Upper lobe of left lung (tissue), 6 donors: ENCODE results near the gene SGSH. TPM values are rescaled to one million over a fixed set of nuclear protein-coding genes. Genes with fewer than 3 reads are reported as not detected.
A peak's percentile ranks its signal among the peaks of the same experiment; 100 is the strongest.

Experiments
- ATAC-seq, 2 donors: fragments of 200-7000 bp; cut with Tn5 transposase; one replicate each; pipeline ENCODE4 v1.9.1; 2022; ENCODE audit warnings: mild to moderate bottlenecking in 2 of 2, moderate library complexity in 2 of 2; ENCODE audit not compliant: low FRiP score in 2 of 2
- DNase-seq, 2 donors: peaks; one replicate each; pipeline ENCODE4 v3.0.0-alpha.2; 2019 to 2020
- H3K27ac ChIP-seq, 4 donors: fragments of 200-600 bp; sonication (generic); one replicate each; pipeline ENCODE4 v1.5.1; 2016 to 2019
- H3K27me3 ChIP-seq, 4 donors: fragments of 200-600 bp; sonication (generic); one replicate each; pipeline ENCODE4 v1.5.1; 2017 to 2019
- H3K36me3 ChIP-seq, 4 donors: fragments of 200-600 bp; sonication (generic); one replicate each; pipeline ENCODE4 v1.5.1; 2016 to 2019
- H3K4me1 ChIP-seq, 4 donors: fragments of 200-600 bp; sonication (generic); one replicate each; pipeline ENCODE4 v1.5.1; 2018 to 2019
- H3K4me3 ChIP-seq, 4 donors: fragments of 200-600 bp; sonication (generic); one replicate each; pipeline ENCODE4 v1.5.1; 2017 to 2019; ENCODE audit warnings: mild to moderate bottlenecking in 2 of 4, moderate library complexity in 1 of 4
- H3K9me3 ChIP-seq, 4 donors: fragments of 200-600 bp; sonication (generic); one replicate each; pipeline ENCODE4 v1.5.1; 2018 to 2019
- EP300 ChIP-seq, 4 donors: sonication (generic); formaldehyde crosslinking; IDR thresholded peaks; one replicate each; pipeline ENCODE4 v1.5.1; 2017; ENCODE audit warnings: antibody characterized with exemption in 4 of 4, control low read depth in 2 of 4
- POLR2A ChIP-seq, 4 donors: fragments of 450-650 bp; IDR thresholded peaks; one replicate each; pipeline ENCODE4 v1.5.1; 2016 to 2017; ENCODE audit warnings: antibody characterized with exemption in 4 of 4, mild to moderate bottlenecking in 2 of 4
- POLR2AphosphoS5 ChIP-seq, 2 donors: sonication (generic); formaldehyde crosslinking; IDR thresholded peaks; one replicate each; pipeline ENCODE4 v1.5.1; 2017; ENCODE audit warnings: antibody characterized with exemption in 2 of 2
- WGBS, 2 donors: methylation state at CpG; one replicate each; pipeline ENCODE4 v1.1.5; 2017 to 2018; 5-methylcytosine and 5-hydroxymethylcytosine counted together
- total RNA-seq, 6 donors: library from RNA; depleted of rRNA in 4 of 6; stranded (reverse); fragments of >200 nt in 4 of 6; gene quantifications; one replicate each; pipeline versions ENCODE4 v1.1.0 to v1.2.1, GENCODE V29; 2016 to 2021
- TF ChIP-seq, protein P1 (sequence below), 6 experiments: fragments of 450-650 bp in 4 of 6; fragments of 200-600 bp in 2 of 6; sonication (generic) in 2 of 6; IDR thresholded peaks; one replicate each; pipeline ENCODE4 v1.5.1; 2016 to 2019; ENCODE audit warnings: antibody characterized with exemption in 6 of 6
- donor health status: DM: no; HTN: no; CAD: no; lungs with moderate emphysema.
- donor health status: DM: no; HTN: yes; CAD: no; lungs with severe emphysema.

SGSH gene
- 100 to 1,000 TPM in 2 of 6 donors, 10 to 100 TPM in 4; 36.3 to 264 (median 65.0) TPM for total RNA-seq

DNA sequence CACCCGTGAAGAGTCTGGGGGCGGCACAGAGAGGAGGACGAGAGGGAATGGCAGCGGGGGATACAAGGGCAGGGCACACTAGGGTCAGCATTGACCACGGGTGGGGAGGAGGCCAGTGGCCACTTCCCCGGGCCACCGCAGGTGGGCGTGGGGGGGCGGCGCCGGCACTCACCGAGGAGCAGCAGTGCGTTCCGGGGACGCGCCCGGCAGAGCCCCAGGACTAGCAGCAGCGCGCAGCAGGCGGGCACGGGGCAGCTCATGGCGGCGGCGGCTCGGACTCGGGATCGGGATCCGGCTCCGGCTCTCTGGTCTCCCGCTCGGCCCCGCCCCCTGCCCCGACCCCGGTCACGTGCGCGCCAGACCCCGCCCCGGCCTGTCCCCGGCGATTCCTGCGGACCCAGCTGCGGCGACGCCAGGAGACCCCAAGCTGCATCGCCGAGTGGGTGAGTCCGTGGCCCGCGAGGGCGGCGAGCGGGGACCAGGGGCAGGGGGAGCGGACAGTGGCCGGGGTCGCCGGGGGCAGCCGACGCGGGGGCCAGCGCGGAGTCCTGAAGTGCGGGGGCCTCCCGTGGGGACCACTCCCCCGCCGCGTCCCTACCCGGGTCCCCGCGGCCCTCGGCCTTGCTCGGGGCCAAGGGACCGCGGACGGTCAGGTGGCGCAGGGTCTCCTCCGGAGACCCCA lies at the start of gene SGSH, which contains the start of gene SLC26A11:
Gene SGSH, minus strand, starts transcription at position 280 of the 682 bp plus-strand sequence. Its CDS starts 20 bp downstream, at position 260.
Gene SLC26A11, plus strand, starts transcription at position 374 of the 682 bp plus-strand sequence. CDS start 1,134 bp downstream, outside the sequence.
- ATAC-seq (peak; percentile 71 to 94), DNase-seq (peak; percentile 87 to 97)
- WGBS, 2 donors: 0% methylated on average over 4 to 26 of the region's 77 CpGs
- peaks cover 17 to 41% (median 28%) of the 10 kb centered on the region in 4 donors for H3K4me1 ChIP-seq
- peaks cover 0 to 38% (median 13%) of the 10 kb centered on the region in 4 donors for H3K36me3 ChIP-seq
- peak within 1 kb of the TSS; percentile 69 to 93 (median 81) for H3K4me3 ChIP-seq
- peak within 1 kb of the TSS; percentile 87 to 94 (median 92) for H3K27ac ChIP-seq
- H3K9me3 ChIP-seq: no peaks in the 10 kb centered on the region
- no peaks in the 10 kb centered on the region for H3K27me3 ChIP-seq
- peak in 2 of 4 donors; percentile 53 to 75 for TF ChIP-seq POLR2A (IDR thresholded peaks at IDR 0.05)
- TF ChIP-seq POLR2AphosphoS5 (IDR thresholded peaks at IDR 0.05): peak; percentile 28 to 75
- TF ChIP-seq, protein P1, sequence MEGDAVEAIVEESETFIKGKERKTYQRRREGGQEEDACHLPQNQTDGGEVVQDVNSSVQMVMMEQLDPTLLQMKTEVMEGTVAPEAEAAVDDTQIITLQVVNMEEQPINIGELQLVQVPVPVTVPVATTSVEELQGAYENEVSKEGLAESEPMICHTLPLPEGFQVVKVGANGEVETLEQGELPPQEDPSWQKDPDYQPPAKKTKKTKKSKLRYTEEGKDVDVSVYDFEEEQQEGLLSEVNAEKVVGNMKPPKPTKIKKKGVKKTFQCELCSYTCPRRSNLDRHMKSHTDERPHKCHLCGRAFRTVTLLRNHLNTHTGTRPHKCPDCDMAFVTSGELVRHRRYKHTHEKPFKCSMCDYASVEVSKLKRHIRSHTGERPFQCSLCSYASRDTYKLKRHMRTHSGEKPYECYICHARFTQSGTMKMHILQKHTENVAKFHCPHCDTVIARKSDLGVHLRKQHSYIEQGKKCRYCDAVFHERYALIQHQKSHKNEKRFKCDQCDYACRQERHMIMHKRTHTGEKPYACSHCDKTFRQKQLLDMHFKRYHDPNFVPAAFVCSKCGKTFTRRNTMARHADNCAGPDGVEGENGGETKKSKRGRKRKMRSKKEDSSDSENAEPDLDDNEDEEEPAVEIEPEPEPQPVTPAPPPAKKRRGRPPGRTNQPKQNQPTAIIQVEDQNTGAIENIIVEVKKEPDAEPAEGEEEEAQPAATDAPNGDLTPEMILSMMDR (IDR thresholded peaks at IDR 0.05): peak in 2 of 6 experiments; percentile 8 to 38
- TF ChIP-seq EP300 (IDR thresholded peaks at IDR 0.05): no peak

DNA sequence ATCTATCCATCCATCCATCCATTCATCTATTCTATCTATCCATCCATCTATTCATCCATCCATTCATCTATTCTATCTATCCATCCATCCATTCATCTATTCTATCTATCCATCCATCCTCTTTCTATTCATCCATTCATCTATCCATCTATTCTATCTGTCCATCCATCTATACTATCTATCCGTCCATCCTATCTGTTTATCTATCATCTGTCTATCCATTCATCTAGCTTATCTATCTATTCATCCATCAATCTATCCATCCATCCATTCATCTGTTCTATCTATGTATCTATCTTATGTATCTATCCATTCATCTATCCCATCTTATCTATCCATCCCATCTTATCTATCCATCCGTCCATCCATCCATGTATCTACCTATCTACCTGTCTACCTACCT lies 49.3 kb upstream of the SGSH start:
- TF ChIP-seq, protein P1 (IDR thresholded peaks at IDR 0.05): no peak
- TF ChIP-seq EP300 (IDR thresholded peaks at IDR 0.05) (no peak), POLR2AphosphoS5 (IDR thresholded peaks at IDR 0.05) (no peak), POLR2A (IDR thresholded peaks at IDR 0.05) (no peak)
- no peaks in the 10 kb centered on the region for H3K9me3 ChIP-seq
- DNase-seq (no peak), ATAC-seq (no peak)
- peak overlapping the region in 1 of 4 donors; percentile 35 for H3K27ac ChIP-seq
- H3K27me3 ChIP-seq: no peaks in the 10 kb centered on the region
- H3K4me3 ChIP-seq: no peak overlapping the region
- H3K36me3 ChIP-seq: peaks cover 0 to 60% (median 32%) of the 10 kb centered on the region in 4 donors
- H3K4me1 ChIP-seq: peaks cover 20 to 46% (median 26%) of the 10 kb centered on the region in 4 donors
- WGBS, 2 donors: 43 to 92% methylated on average over 2 of the region's 2 CpGs

DNA sequence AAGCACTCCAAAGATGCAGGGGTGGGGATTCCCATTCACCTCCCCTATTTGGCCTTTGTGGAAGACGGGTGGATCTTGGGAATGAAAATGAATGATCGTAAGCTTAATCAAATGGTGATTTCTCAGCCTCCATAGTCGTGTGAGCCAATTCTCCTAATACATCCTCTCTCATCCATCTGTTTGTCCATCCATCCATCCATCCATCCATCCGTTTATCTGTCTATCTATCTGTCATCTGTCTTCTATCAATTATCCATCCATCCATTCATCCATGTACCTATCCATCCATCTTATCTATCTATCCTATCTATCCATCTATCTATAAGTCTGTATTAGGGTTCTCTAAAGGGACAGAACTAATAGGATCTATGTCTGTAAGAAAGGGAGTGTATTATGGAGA lies 48.3 kb upstream of the SGSH start:
- no peaks in the 10 kb centered on the region for H3K27me3 ChIP-seq
- 72 to 82% methylated on average over 4 of the region's 4 CpGs for WGBS, 2 donors
- TF ChIP-seq POLR2AphosphoS5 (IDR thresholded peaks at IDR 0.05): no peak
- TF ChIP-seq POLR2A (IDR thresholded peaks at IDR 0.05): no peak
- TF ChIP-seq, protein P1 (IDR thresholded peaks at IDR 0.05): no peak
- no peak for TF ChIP-seq EP300 (IDR thresholded peaks at IDR 0.05)
- no peaks in the 10 kb centered on the region for H3K9me3 ChIP-seq
- no peak for DNase-seq
- peaks cover 0 to 53% (median 24%) of the 10 kb centered on the region in 4 donors for H3K36me3 ChIP-seq
- H3K27ac ChIP-seq: peak overlapping the region in 1 of 4 donors; percentile 10
- ATAC-seq: no peak
- H3K4me3 ChIP-seq: no peak overlapping the region
- peaks cover 27 to 49% (median 29%) of the 10 kb centered on the region in 4 donors for H3K4me1 ChIP-seq

DNA sequence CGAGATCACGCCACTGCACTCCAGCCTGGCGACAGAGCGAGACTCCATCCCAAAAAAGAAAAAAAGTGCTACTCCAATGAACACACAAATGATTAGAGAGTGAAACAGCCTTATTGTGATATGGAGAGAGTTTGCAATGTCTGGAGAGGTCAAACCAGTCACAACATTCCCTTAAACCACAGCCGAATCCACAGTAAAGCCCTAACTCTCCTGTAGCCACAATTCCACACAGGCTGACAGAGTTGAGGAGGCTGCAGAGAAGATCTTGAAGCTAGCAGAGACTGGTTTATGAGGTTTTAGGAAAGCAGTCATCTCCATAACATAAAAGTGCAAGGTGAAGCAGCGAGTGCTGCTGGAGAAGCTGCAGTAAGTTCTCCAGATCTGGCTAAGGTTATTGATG lies 47.3 kb upstream of the SGSH start:
- H3K4me1 ChIP-seq: peaks cover 38 to 55% (median 39%) of the 10 kb centered on the region in 4 donors
- DNase-seq (no peak), ATAC-seq (no peak)
- WGBS, 2 donors: 94 to 98% methylated on average over 6 of the region's 6 CpGs
- H3K27ac ChIP-seq: no peak overlapping the region
- no peaks in the 10 kb centered on the region for H3K9me3 ChIP-seq
- no peaks in the 10 kb centered on the region for H3K27me3 ChIP-seq
- H3K4me3 ChIP-seq: no peak overlapping the region
- H3K36me3 ChIP-seq: peaks cover 0 to 44% (median 20%) of the 10 kb centered on the region in 4 donors
- no peak for TF ChIP-seq POLR2AphosphoS5 (IDR thresholded peaks at IDR 0.05)

DNA sequence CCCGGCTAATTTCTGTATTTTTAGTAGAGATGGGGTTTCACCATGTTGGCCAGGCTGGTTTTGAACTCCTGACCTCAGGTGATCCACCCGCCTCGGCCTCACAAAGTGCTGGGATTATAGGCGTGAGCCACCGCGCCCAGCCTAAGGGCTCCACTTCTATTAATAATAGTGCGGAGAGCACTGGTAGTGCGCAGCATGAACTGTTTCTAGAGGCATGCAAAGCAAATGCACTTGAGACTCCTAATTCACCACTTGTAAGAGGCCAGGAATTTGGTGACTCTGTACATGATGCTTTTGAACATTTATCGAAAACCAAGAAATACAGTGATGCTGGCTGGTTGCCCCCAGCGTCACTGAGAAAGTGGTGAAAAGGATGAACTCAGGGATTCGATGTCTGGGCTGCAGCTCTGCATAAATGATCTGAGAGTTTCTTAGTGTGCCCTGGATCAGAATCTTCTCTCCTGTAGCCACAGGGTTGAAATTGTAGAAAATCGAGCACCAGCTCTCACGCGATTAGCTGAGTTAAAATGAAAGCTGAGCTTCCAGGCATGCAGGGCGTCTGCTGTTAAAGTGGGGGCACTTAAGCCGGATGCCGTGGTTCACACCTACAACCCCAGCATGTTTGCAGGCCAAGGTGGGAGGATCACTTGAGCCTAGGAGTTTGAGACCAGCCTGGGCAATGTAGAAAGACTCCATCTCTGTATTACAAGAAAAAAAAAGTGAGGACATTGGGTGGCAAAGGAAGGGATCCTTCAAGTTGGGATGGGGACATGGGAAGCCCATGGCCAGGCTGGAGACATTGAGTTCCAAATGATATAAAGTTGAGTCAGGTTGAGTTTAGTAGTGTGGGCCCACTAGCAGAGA lies 45.3 kb upstream of the SGSH start:
- H3K27ac ChIP-seq: peak overlapping the region; percentile 94 to 100 (median 98)
- TF ChIP-seq POLR2A (IDR thresholded peaks at IDR 0.05): no peak
- TF ChIP-seq, protein P1 (IDR thresholded peaks at IDR 0.05): peak in 1 of 6 experiments; percentile 33
- TF ChIP-seq EP300 (IDR thresholded peaks at IDR 0.05): peak in 1 of 4 donors; percentile 4
- TF ChIP-seq POLR2AphosphoS5 (IDR thresholded peaks at IDR 0.05): peak in 1 of 2 donors; percentile 17
- peak in 1 of 2 donors; percentile 8 for ATAC-seq
- no peak for DNase-seq
- WGBS, 2 donors: 63 to 77% methylated on average over 17 of the region's 17 CpGs
- H3K27me3 ChIP-seq: no peaks in the 10 kb centered on the region
- no peaks in the 10 kb centered on the region for H3K9me3 ChIP-seq
- H3K36me3 ChIP-seq: peaks cover 0 to 44% (median 20%) of the 10 kb centered on the region in 4 donors
- H3K4me1 ChIP-seq: peaks cover 47 to 61% (median 49%) of the 10 kb centered on the region in 4 donors
- H3K4me3 ChIP-seq: peak overlapping the region in 3 of 4 donors; percentile 52 to 99 (median 55)
